Testis (tissue), 3 donors: ENCODE results near the gene BCL11A. TPM values are rescaled to one million over a fixed set of nuclear protein-coding genes. Genes with fewer than 3 reads are reported as not detected.

Experiments
- DNase-seq: peaks from one replicate; pipeline ENCODE4 v3.0.0-alpha.2; 2019
- H3K27ac ChIP-seq, 2 donors: fragments of 200-600 bp; sonication (generic); one replicate each; pipeline ENCODE4 v1.5.1; 2019
- H3K27me3 ChIP-seq: fragments of 200-600 bp; sonication (generic); one replicate; pipeline ENCODE4 v1.5.1; 2019
- H3K36me3 ChIP-seq: fragments of 200-600 bp; sonication (generic); one replicate; pipeline ENCODE4 v1.5.1; 2017; ENCODE audit warnings: low read depth; ENCODE audit errors: missing control alignments
- H3K4me1 ChIP-seq: fragments of 200-600 bp; sonication (generic); one replicate; pipeline ENCODE4 v1.5.1; 2019
- H3K4me3 ChIP-seq, 2 donors: fragments of 200-600 bp; sonication (generic); one replicate each; pipeline ENCODE4 v1.5.1; 2017 to 2019
- H3K9me3 ChIP-seq: fragments of 200-600 bp; sonication (generic); one replicate; pipeline ENCODE4 v1.5.1; 2017
- CTCF ChIP-seq, 3 experiments: fragments of 450-650 bp in 2 of 3; fragments of 200-600 bp in 1 of 3; sonication (generic) in 1 of 3; IDR thresholded peaks; one replicate each; pipeline ENCODE4 v1.5.1; 2016 to 2019; ENCODE audit warnings: antibody characterized with exemption in 3 of 3, mild to moderate bottlenecking in 2 of 3, moderate library complexity in 1 of 3
- POLR2A ChIP-seq: fragments of 450-650 bp; IDR thresholded peaks from one replicate; pipeline ENCODE4 v1.6.1; 2017; ENCODE audit warnings: antibody characterized with exemption, mild to moderate bottlenecking, moderate library complexity
- WGBS, 2 donors: methylation state at CpG; one replicate each; pipeline ENCODE4 v1.1.5; 2018; 5-methylcytosine and 5-hydroxymethylcytosine counted together
- intact Hi-C: fragments of 100-400 bp; cut with DNase I; formaldehyde crosslinking; loops from one replicate; pipeline ENCODE4 v1.15.1; 2023; ENCODE audit warnings: low total_unique reads
- polyA plus RNA-seq: library from polyadenylated mRNA; stranded (reverse); fragments of 350-450 nt; fragmentation: Illumina TruSeq; extraction: RNeasy Lipid Tissue Mini Kit (QIAGEN cat#74804); gene quantifications from one replicate; pipeline ENCODE4 v1.2.3, GENCODE V29; 2014; ENCODE audit warnings: low read depth, low replicate concordance; ENCODE audit not compliant: insufficient read depth
- total RNA-seq, 2 donors: library from RNA; depleted of rRNA; stranded (reverse); fragments of >200 nt; gene quantifications; one replicate each; pipeline ENCODE4 v1.2.3, GENCODE V29; 2016

Gene BCL11A
- total and polyA plus RNA-seq, 3 donors from 2014 or later: 4.1 to 11.6 (median 5.1) TPM

DNA sequence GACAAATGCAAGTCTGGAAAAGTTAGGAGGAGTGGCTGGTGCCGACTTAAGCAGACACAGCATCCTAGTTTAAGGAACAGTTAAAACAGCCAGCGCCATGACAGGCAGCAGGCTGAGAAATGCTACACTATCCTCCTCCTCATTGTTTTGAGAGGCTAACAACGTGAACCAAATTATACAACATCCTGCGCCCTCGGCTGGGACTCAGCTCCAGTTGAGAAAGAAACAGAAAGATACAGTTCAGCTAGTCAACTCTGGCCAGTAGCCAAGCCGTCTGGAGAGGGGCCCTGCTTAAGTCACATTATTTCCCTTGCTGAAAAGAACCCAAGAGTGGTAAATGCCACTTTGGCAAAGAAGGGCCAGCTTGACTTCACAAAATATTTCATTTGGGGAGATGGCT, 90.2 kb downstream of the BCL11A start:
- Histone ChIP-seq H3K27ac (no peak overlapping the region), H3K27me3 (no peaks in the 10 kb centered on the region), H3K36me3 (no peaks in the 10 kb centered on the region), H3K9me3 (no peaks in the 10 kb centered on the region), H3K4me1 (peaks cover 6% of the 10 kb centered on the region), H3K4me3 (no peak overlapping the region)
- TF ChIP-seq CTCF (IDR thresholded peaks at IDR 0.05): no peak
- no peak for TF ChIP-seq POLR2A
- peak; percentile 69 for DNase-seq
- intact Hi-C loops: no loop called here
- whole genome bisulfite sequencing, 2 donors: 9 to 12% methylated on average over 6 of the region's 6 CpGs

- H3K4me3 ChIP-seq: peak overlapping the region; percentile 36 to 46
- H3K36me3 ChIP-seq: no peaks in the 10 kb centered on the region
- no peaks in the 10 kb centered on the region for H3K9me3 ChIP-seq
- H3K4me1 ChIP-seq: peaks cover 6% of the 10 kb centered on the region
- H3K27ac ChIP-seq: no peak overlapping the region
- DNase-seq: no peak
- TF ChIP-seq POLR2A: no peak
- no peak for TF ChIP-seq CTCF (IDR thresholded peaks at IDR 0.05)
- H3K27me3 ChIP-seq: no peaks in the 10 kb centered on the region
- intact Hi-C loops: no loop called here
- 73 to 80% methylated on average over 21 to 47 of the region's 47 CpGs for WGBS, 2 donors
These were observed 91.9 kb downstream of the BCL11A start for GRCh38 chr2:60461421-60462108.

GRCh38 chr2:60460577-60461420, 92.7 kb downstream of the BCL11A start:
- Histone ChIP-seq H3K27me3 (no peaks in the 10 kb centered on the region), H3K27ac (no peak overlapping the region), H3K4me1 (peaks cover 6% of the 10 kb centered on the region), H3K36me3 (no peaks in the 10 kb centered on the region), H3K4me3 (peak overlapping the region; percentile 36 to 46), H3K9me3 (no peaks in the 10 kb centered on the region)
- no peak for DNase-seq
- WGBS, 2 donors: 81 to 83% methylated on average over 49 to 76 of the region's 76 CpGs
- TF ChIP-seq CTCF (IDR thresholded peaks at IDR 0.05) (no peak), POLR2A (no peak)
- intact Hi-C loops: no loop called here

GRCh38 chr2:60459851-60460250, 93.6 kb downstream of the BCL11A start:
- Histone ChIP-seq H3K4me1 (peaks cover 6% of the 10 kb centered on the region), H3K4me3 (no peak overlapping the region), H3K27me3 (no peaks in the 10 kb centered on the region), H3K36me3 (no peaks in the 10 kb centered on the region), H3K9me3 (no peaks in the 10 kb centered on the region), H3K27ac (no peak overlapping the region)
- WGBS, 2 donors: 38 to 65% methylated on average over 5 of the region's 5 CpGs
- DNase-seq: no peak
- TF ChIP-seq POLR2A (no peak), CTCF (IDR thresholded peaks at IDR 0.05) (no peak)
- intact Hi-C loops: no loop called here
